H9 (cell line): Measurements from ENCODE around the gene TMEM242. TPM values are rescaled to one million over a fixed set of nuclear protein-coding genes. Genes with fewer than 3 reads are reported as not detected.

Source experiments
- DNase-seq: peaks from one replicate; pipeline ENCODE4 v3.0.0-alpha.2; 2017
- H2AFZ ChIP-seq: one replicate; pipeline ENCODE4 v1.6.1; 2013; ENCODE audit warnings: mild to moderate bottlenecking, low read length, control low read depth, moderate library complexity
- H2AK5ac ChIP-seq: 2 replicates; pipeline ENCODE4 v1.6.1; 2013; ENCODE audit warnings: low read length, control low read depth, mixed read lengths; ENCODE audit not compliant: insufficient read length
- H2BK120ac ChIP-seq: one replicate; pipeline ENCODE4 v1.6.1; 2013; ENCODE audit warnings: low read depth, mild to moderate bottlenecking, low read length, control low read depth, inconsistent platforms; ENCODE audit not compliant: poor library complexity, severe bottlenecking
- H2BK12ac ChIP-seq: 2 replicates; pipeline ENCODE4 v1.6.1; 2013; ENCODE audit warnings: low read length, control low read depth, mixed read lengths, low read depth; ENCODE audit not compliant: insufficient read length
- H2BK15ac ChIP-seq: 2 replicates; pipeline ENCODE4 v1.6.1; 2013; ENCODE audit warnings: low read depth, low read length, control low read depth
- H2BK20ac ChIP-seq: one replicate; pipeline ENCODE4 v1.6.1; 2013; ENCODE audit warnings: low read depth, mild to moderate bottlenecking, low read length, control low read depth, inconsistent platforms; ENCODE audit not compliant: poor library complexity, severe bottlenecking
- H2BK5ac ChIP-seq: 2 replicates; pipeline ENCODE4 v1.6.1; 2013; ENCODE audit warnings: low read length, control low read depth, mixed read lengths; ENCODE audit not compliant: insufficient read length
- H3K14ac ChIP-seq: 2 replicates; pipeline ENCODE4 v1.6.1; 2013; ENCODE audit warnings: low read length, control low read depth; ENCODE audit not compliant: insufficient read depth
- H3K18ac ChIP-seq: 2 replicates; pipeline ENCODE4 v1.6.1; 2013; ENCODE audit warnings: low read depth, mild to moderate bottlenecking, mixed read lengths, low read length, control low read depth; ENCODE audit not compliant: insufficient read length
- H3K23ac ChIP-seq: 2 replicates; pipeline ENCODE4 v1.6.1; 2013; ENCODE audit warnings: low read length, control low read depth, mixed read lengths, low read depth; ENCODE audit not compliant: insufficient read length
- H3K23me2 ChIP-seq: 2 replicates; pipeline ENCODE4 v1.6.1; 2013; ENCODE audit warnings: low read depth, mild to moderate bottlenecking, mixed read lengths, low read length, control low read depth; ENCODE audit not compliant: insufficient read length, poor library complexity, severe bottlenecking
- H3K27ac ChIP-seq: 2 replicates; pipeline ENCODE4 v1.5.1; 2013; ENCODE audit warnings: low read length, control low read depth, mixed read lengths, low read depth; ENCODE audit not compliant: insufficient read length
- H3K27me3 ChIP-seq: 2 replicates; pipeline ENCODE4 v1.6.1; 2013; ENCODE audit warnings: low read length, control low read depth, inconsistent platforms; ENCODE audit not compliant: insufficient read depth
- H3K4ac ChIP-seq: 2 replicates; pipeline ENCODE4 v1.6.1; 2013; ENCODE audit warnings: low read depth, mild to moderate bottlenecking, control low read depth, inconsistent platforms, low read length, moderate library complexity
- H3K4me1 ChIP-seq: 2 replicates; pipeline ENCODE4 v1.6.1; 2013; ENCODE audit warnings: low read length, control low read depth, inconsistent platforms; ENCODE audit not compliant: insufficient read depth
- H3K4me2 ChIP-seq: 2 replicates; pipeline ENCODE4 v1.6.1; 2013; ENCODE audit warnings: low read length, control low read depth, mixed read lengths; ENCODE audit not compliant: insufficient read length, insufficient read depth
- H3K56ac ChIP-seq: 2 replicates; pipeline ENCODE4 v1.6.1; 2013; ENCODE audit warnings: low read depth, mild to moderate bottlenecking, mixed read lengths, low read length, control low read depth; ENCODE audit not compliant: insufficient read length
- H3K79me1 ChIP-seq: 2 replicates; pipeline ENCODE4 v1.6.1; 2013; ENCODE audit warnings: low read depth, mild to moderate bottlenecking, moderate library complexity, low read length, control low read depth, inconsistent platforms; ENCODE audit not compliant: insufficient read depth, poor library complexity, severe bottlenecking
- H3K79me2 ChIP-seq: 2 replicates; pipeline ENCODE4 v1.6.1; 2013; ENCODE audit warnings: low read length, control low read depth, inconsistent platforms; ENCODE audit not compliant: insufficient read depth
- H3K9ac ChIP-seq: 2 replicates; pipeline ENCODE4 v1.6.1; 2013; ENCODE audit warnings: low read length, control low read depth, mixed read lengths; ENCODE audit not compliant: insufficient read length; ENCODE audit errors: extremely low read depth
- H3K9me3 ChIP-seq: one replicate; pipeline ENCODE4 v1.6.1; 2013; ENCODE audit warnings: low read depth, low read length, inconsistent platforms; ENCODE audit not compliant: control insufficient read depth
- H3T11ph ChIP-seq: one replicate; pipeline ENCODE4 v1.6.1; 2013; ENCODE audit warnings: mild to moderate bottlenecking, low read length, control low read depth, inconsistent platforms
- H4K20me1 ChIP-seq: one replicate; pipeline ENCODE4 v1.6.1; 2013; ENCODE audit not compliant: control insufficient read depth, insufficient read length, insufficient read depth
- H4K5ac ChIP-seq: 2 replicates; pipeline ENCODE4 v1.6.1; 2013; ENCODE audit warnings: low read depth, mild to moderate bottlenecking, mixed read lengths, low read length, control low read depth; ENCODE audit not compliant: insufficient read length
- H4K8ac ChIP-seq: replicated peaks from 2 replicates; pipeline ENCODE4 v1.6.1; 2013; ENCODE audit warnings: low read length, control low read depth, mixed read lengths, low read depth; ENCODE audit not compliant: insufficient read length
- H4K91ac ChIP-seq: 2 replicates; pipeline ENCODE4 v1.6.1; 2013; ENCODE audit warnings: low read depth, mild to moderate bottlenecking, moderate library complexity, mixed read lengths, low read length, control low read depth; ENCODE audit not compliant: insufficient read length
- H3K27ac Mint-ChIP-seq, 3 experiments: 2 replicates in 2 of 3; 3 replicates in 1 of 3; pipeline ENCODE4 v1.8.0; 2020 to 2021; ENCODE audit warnings: mixed read lengths in 3 of 3, mild to moderate bottlenecking in 1 of 3, moderate library complexity in 1 of 3
- H3K27me3 Mint-ChIP-seq: 2 replicates; pipeline ENCODE4 v1.8.0; 2021; ENCODE audit warnings: low read depth, mild to moderate bottlenecking, moderate library complexity, mixed read lengths
- H3K36me3 Mint-ChIP-seq, 3 experiments: 2 replicates in 2 of 3; 3 replicates in 1 of 3; pipeline ENCODE4 v1.8.0; 2020 to 2021; ENCODE audit warnings: low read depth in 3 of 3, mixed read lengths in 3 of 3; ENCODE audit not compliant: insufficient read depth in 1 of 3
- H3K4me1 Mint-ChIP-seq, 2 experiments: 2 replicates each; pipeline ENCODE4 v1.8.0; 2020; ENCODE audit warnings: mixed read lengths in 2 of 2
- H3K4me3 Mint-ChIP-seq, 2 experiments: 2 replicates in 1 of 2; 3 replicates in 1 of 2; pipeline ENCODE4 v1.8.0; 2020 to 2021; ENCODE audit warnings: mild to moderate bottlenecking in 2 of 2, mixed read lengths in 2 of 2, moderate library complexity in 1 of 2
- H3K9me3 Mint-ChIP-seq, 2 experiments: 2 replicates in 1 of 2; 3 replicates in 1 of 2; pipeline ENCODE4 v1.8.0; 2020; ENCODE audit warnings: mild to moderate bottlenecking in 2 of 2, mixed read lengths in 2 of 2, moderate library complexity in 1 of 2
- WGBS: extraction: QIAGEN DNeasy Blood & Tissue Kit; methylation state at CpG from one replicate; pipeline ENCODE4 v1.1.7; 2013; ENCODE audit warnings: missing lambda C conversion rate, low lambda C conversion rate, mixed read lengths; ENCODE audit not compliant: insufficient read length; ENCODE audit errors: extremely low coverage; 5-methylcytosine and 5-hydroxymethylcytosine counted together
- total RNA-seq: library from RNA; stranded (reverse); gene quantifications from 2 replicates; pipeline ENCODE4 v1.2.1, GENCODE V29; 2021
- TF ChIP-seq, protein P1 (sequence below): fragments of 200-600 bp; sonication (generic); conservative IDR thresholded peaks from 3 replicates; pipeline ENCODE4 v1.8.0; 2021; ENCODE audit warnings: antibody characterized with exemption, mild to moderate bottlenecking

TMEM242 gene
- total RNA-seq, 1 experiment from 2014 or later, result 10.5 TPM

DNA sequence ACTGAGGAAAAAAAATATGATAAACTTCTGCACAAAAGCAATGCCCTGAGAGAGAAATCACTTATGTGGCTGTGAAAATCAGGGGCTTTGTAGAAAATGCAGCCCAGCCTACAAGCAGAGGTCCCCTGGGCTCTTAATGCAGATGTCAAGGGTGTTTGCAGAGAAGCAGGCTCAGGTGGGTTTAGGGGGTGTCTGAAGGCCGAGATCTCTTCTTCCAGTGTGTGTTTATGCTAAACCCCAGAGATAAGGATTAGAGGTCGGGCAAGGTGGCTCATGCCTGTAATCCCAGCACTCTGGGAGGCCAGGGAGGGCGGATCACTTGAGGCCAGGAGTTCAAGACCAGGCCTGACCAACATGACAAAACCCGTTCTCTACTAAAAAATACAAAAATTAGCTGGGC is 78.5 kb downstream of the TMEM242 start:
- Histone ChIP-seq H3K14ac (no peak overlapping the region), H3K4ac (no peak overlapping the region), H3K4me2 (no peak overlapping the region), H3K23me2 (no peaks in the 10 kb centered on the region), H2AFZ (no peak overlapping the region), H3K18ac (no peak overlapping the region), H2BK12ac (no peak overlapping the region), H4K8ac (no peak overlapping the region), H2BK120ac (no peak overlapping the region), H3K4me1 (no peaks in the 10 kb centered on the region; the same call in 1 of the 2 replicates), H3K9me3 (no peaks in the 10 kb centered on the region), H3K56ac (no peak overlapping the region), H3K23ac (no peak overlapping the region), H4K20me1 (no peaks in the 10 kb centered on the region), H3K27me3 (no peaks in the 10 kb centered on the region), H3K79me1 (no peaks in the 10 kb centered on the region), H4K5ac (no peak overlapping the region), H3K9ac (no peak overlapping the region), H3K27ac (no peak overlapping the region), H4K91ac (no peak overlapping the region), H3T11ph (no peak overlapping the region), H2BK15ac (no peak overlapping the region), H2BK5ac (no peak overlapping the region), H3K79me2 (no peaks in the 10 kb centered on the region), H2BK20ac (no peak overlapping the region), H2AK5ac (no peak overlapping the region)
- no CpG with 5 or more reads among the region's 4 CpGs for WGBS
- Mint-ChIP-seq H3K4me3 (no peak overlapping the region), H3K27ac (no peak overlapping the region), H3K36me3 (peaks cover 0 to 8% (median 0%) of the 10 kb centered on the region in 3 experiments; a peak in 2 of 7 replicates), H3K9me3 (peaks cover 8 to 9% of the 10 kb centered on the region in 2 experiments; a peak in 4 of 5 replicates), H3K4me1 (peaks cover 7 to 19% of the 10 kb centered on the region in 2 experiments), H3K27me3 (peaks cover 8% of the 10 kb centered on the region)
- no peak for DNase-seq
- TF ChIP-seq, protein P1, sequence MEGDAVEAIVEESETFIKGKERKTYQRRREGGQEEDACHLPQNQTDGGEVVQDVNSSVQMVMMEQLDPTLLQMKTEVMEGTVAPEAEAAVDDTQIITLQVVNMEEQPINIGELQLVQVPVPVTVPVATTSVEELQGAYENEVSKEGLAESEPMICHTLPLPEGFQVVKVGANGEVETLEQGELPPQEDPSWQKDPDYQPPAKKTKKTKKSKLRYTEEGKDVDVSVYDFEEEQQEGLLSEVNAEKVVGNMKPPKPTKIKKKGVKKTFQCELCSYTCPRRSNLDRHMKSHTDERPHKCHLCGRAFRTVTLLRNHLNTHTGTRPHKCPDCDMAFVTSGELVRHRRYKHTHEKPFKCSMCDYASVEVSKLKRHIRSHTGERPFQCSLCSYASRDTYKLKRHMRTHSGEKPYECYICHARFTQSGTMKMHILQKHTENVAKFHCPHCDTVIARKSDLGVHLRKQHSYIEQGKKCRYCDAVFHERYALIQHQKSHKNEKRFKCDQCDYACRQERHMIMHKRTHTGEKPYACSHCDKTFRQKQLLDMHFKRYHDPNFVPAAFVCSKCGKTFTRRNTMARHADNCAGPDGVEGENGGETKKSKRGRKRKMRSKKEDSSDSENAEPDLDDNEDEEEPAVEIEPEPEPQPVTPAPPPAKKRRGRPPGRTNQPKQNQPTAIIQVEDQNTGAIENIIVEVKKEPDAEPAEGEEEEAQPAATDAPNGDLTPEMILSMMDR, result no peak
